ENCODE results near the gene GHITM.
"Not testable (repeated sequence)": the region's sequence is repeated elsewhere in the genome, so short reads cannot be mapped to it uniquely, and the experiment has no call there.

Gene GHITM

GRCh38 chr10:84139126-84140035 is at the start of gene GHITM:
TSS of gene GHITM (plus strand) at chr10:84139509. CDS start at chr10:84141501, 1,992 bp downstream.
- peak; percentile 91 for DNase-seq

- DNase-seq, result no peak
These were observed 43.4 kb upstream of the GHITM start for GRCh38 chr10:84095811-84096497.

- no peak for DNase-seq
These were observed 41.4 kb upstream of the GHITM start for GRCh38 chr10:84097787-84098353.

- no peak for DNase-seq
These were observed 40.6 kb upstream of the GHITM start for GRCh38 chr10:84098667-84099066.

- DNase-seq, result no peak
These were observed 38.3 kb upstream of the GHITM start for GRCh38 chr10:84101042-84101441.

- DNase-seq, result no peak
These were observed 30.5 kb upstream of the GHITM start for GRCh38 chr10:84108797-84109196.

GRCh38 chr10:84109772-84110171 is 29.5 kb upstream of the GHITM start:
- not testable (repeated sequence) for DNase-seq

GRCh38 chr10:84113468-84113867 is 25.8 kb upstream of the GHITM start:
- not testable (repeated sequence) for DNase-seq

GRCh38 chr10:84114088-84114667 is 25.1 kb upstream of the GHITM start:
- no peak for DNase-seq

GRCh38 chr10:84117204-84117603 is 22.1 kb upstream of the GHITM start:
- DNase-seq, result not testable (repeated sequence)

GRCh38 chr10:84117686-84118394 is 21.5 kb upstream of the GHITM start:
- no peak for DNase-seq

- no peak for DNase-seq
These were observed 20.8 kb upstream of the GHITM start for GRCh38 chr10:84118395-84119006.

- DNase-seq, result no peak
These were observed 15.9 kb upstream of the GHITM start for GRCh38 chr10:84123362-84123761.

GRCh38 chr10:84125910-84126784 is 13.2 kb upstream of the GHITM start:
- not testable (repeated sequence) for DNase-seq

- no peak for DNase-seq
These were observed 12.5 kb upstream of the GHITM start for GRCh38 chr10:84126785-84127167.

- DNase-seq, result no peak
These were observed 3.5 kb upstream of the GHITM start for GRCh38 chr10:84135836-84136235.

GRCh38 chr10:84137811-84138210 is 1.5 kb upstream of the GHITM start:
- DNase-seq, result no peak

GRCh38 chr10:84138478-84139125 is 707 bp upstream of the GHITM start:
- DNase-seq, result no peak

GRCh38 chr10:84140036-84140379 is 699 bp downstream of the GHITM start:
- DNase-seq, result no peak

GRCh38 chr10:84147347-84147746 is 8.0 kb downstream of the GHITM start:
- no peak for DNase-seq

Measured in NCI-H2171 (cell line).